OCI-LY1 (cell line): ENCODE data around the gene IARS2.

Source experiments
- H2AFZ ChIP-seq: fragments of 200-600 bp; sonication (generic), shearing (Covaris generic); 2 replicates; pipeline ENCODE4 v1.6.0; 2014; ENCODE audit warnings: antibody characterized with exemption, mild to moderate bottlenecking, low read length
- H3F3A ChIP-seq: fragments of 200-600 bp; sonication (generic), shearing (Covaris generic); 2 replicates; pipeline ENCODE4 v1.6.0; 2014; ENCODE audit warnings: mild to moderate bottlenecking, antibody characterized with exemption, low read length, moderate library complexity; ENCODE audit not compliant: insufficient read depth
- H3K27ac ChIP-seq: fragments of 200-600 bp; sonication (generic); 2 replicates; pipeline ENCODE4 v1.5.1; 2014; ENCODE audit warnings: low read length, mixed run types, mild to moderate bottlenecking, low read depth; ENCODE audit not compliant: poor library complexity, severe bottlenecking
- H3K27me3 ChIP-seq: fragments of 200-600 bp; sonication (generic); 2 replicates; pipeline ENCODE4 v1.6.0; 2014; ENCODE audit warnings: antibody characterized with exemption, mild to moderate bottlenecking, low read length, moderate library complexity; ENCODE audit not compliant: insufficient read depth
- H3K36me3 ChIP-seq: fragments of 200-600 bp; sonication (generic); 2 replicates; pipeline ENCODE4 v1.6.1; 2014; ENCODE audit warnings: mild to moderate bottlenecking, antibody characterized with exemption, low read length, moderate library complexity, mixed read lengths; ENCODE audit not compliant: insufficient read depth
- H3K4me1 ChIP-seq: fragments of 200-600 bp; sonication (generic); 2 replicates; pipeline ENCODE4 v1.5.1; 2014; ENCODE audit warnings: mild to moderate bottlenecking, low read length, moderate library complexity; ENCODE audit not compliant: insufficient read depth, severe bottlenecking
- H3K4me2 ChIP-seq: fragments of 200-600 bp; sonication (generic), shearing (Covaris generic); 2 replicates; pipeline ENCODE4 v1.6.1; 2014; ENCODE audit warnings: low read length
- H3K4me3 ChIP-seq: fragments of 200-600 bp; sonication (generic); 2 replicates; pipeline ENCODE4 v1.5.1; 2014; ENCODE audit warnings: low read length, low read depth, mild to moderate bottlenecking, mixed read lengths; ENCODE audit not compliant: poor library complexity, severe bottlenecking
- H3K79me2 ChIP-seq: fragments of 200-600 bp; shearing (Covaris generic); 2 replicates; pipeline ENCODE4 v1.6.1; 2016; ENCODE audit warnings: mixed run types, low read length, mixed read lengths; ENCODE audit not compliant: insufficient read depth
- H3K9ac ChIP-seq: fragments of 200-600 bp; sonication (generic), shearing (Covaris generic); 2 replicates; pipeline ENCODE4 v1.6.1; 2014; ENCODE audit warnings: mild to moderate bottlenecking, low read length, mixed read lengths
- H3K9me2 ChIP-seq: fragments of 200-600 bp; sonication (generic), shearing (Covaris generic); 2 replicates; pipeline ENCODE4 v1.6.1; 2014; ENCODE audit warnings: low read depth, mild to moderate bottlenecking, low read length, mixed read lengths
- H3K9me3 ChIP-seq: fragments of 200-600 bp; shearing (Covaris generic); 2 replicates; pipeline ENCODE4 v1.6.1; 2014; ENCODE audit warnings: low read length, mixed read lengths
- H4K20me1 ChIP-seq: fragments of 200-600 bp; sonication (generic), shearing (Covaris generic); 2 replicates; pipeline ENCODE4 v1.6.0; 2016; ENCODE audit warnings: mild to moderate bottlenecking, low read length; ENCODE audit not compliant: insufficient read depth
- CTCF ChIP-seq: fragments of 200-600 bp; sonication (generic), shearing (Covaris generic); IDR thresholded peaks from 2 replicates; pipeline ENCODE4 v1.5.1; 2017; ENCODE audit warnings: mild to moderate bottlenecking, antibody characterized with exemption, low read length, moderate library complexity, mixed read lengths
- EZH2 ChIP-seq: fragments of 200-600 bp; sonication (generic), shearing (Covaris generic); IDR thresholded peaks from 2 replicates; pipeline ENCODE4 v1.8.0; 2017; ENCODE audit warnings: borderline replicate concordance, mixed run types, mild to moderate bottlenecking, antibody characterized with exemption, low read length, moderate library complexity, mixed read lengths

The IARS2 gene

DNA sequence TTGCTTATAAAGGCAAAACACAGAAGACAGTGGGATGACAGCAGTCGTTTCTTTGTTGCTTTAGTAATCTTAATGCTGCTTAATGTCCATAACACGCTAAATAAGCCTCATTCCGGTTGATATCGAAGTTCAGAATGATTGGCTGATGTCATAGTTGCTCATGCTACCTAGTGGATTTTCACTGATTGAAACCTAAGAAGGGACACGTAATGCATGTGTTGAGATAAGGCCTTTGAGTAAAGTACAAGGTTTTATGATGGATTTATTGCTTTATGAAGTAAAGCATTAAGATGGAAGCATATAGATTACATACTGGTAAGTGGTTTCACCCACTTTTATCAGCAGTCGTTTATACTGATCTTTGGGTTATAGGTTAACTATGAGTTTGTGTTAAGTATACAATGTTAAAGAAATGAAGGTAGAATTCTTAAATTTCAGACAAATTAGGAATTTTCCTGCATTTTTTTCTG lies 25.1 kb downstream of the IARS2 start:
- no peak overlapping the region for H3K4me3 ChIP-seq
- no peaks in the 10 kb centered on the region for H3K79me2 ChIP-seq
- no peaks in the 10 kb centered on the region for H3F3A ChIP-seq

GRCh38 chr1:220121791-220122530 lies 28.0 kb downstream of the IARS2 start:
- no peak for TF ChIP-seq EZH2
- no peak for TF ChIP-seq CTCF

More for the DNA sequence above, 25.1 kb downstream of the IARS2 start:
- no peak overlapping the region for H3K9ac ChIP-seq
- no peaks in the 10 kb centered on the region for H3K9me2 ChIP-seq
- H3K27me3 ChIP-seq = no peaks in the 10 kb centered on the region
- no peak overlapping the region for H3K27ac ChIP-seq
- H3K4me2 ChIP-seq = no peak overlapping the region
- H4K20me1 ChIP-seq = no peaks in the 10 kb centered on the region
- TF ChIP-seq CTCF (no peak), EZH2 (no peak)
- no peaks in the 10 kb centered on the region for H3K4me1 ChIP-seq
- no peak overlapping the region for H2AFZ ChIP-seq
- no peaks in the 10 kb centered on the region for H3K9me3 ChIP-seq
- peaks cover 43% of the 10 kb centered on the region for H3K36me3 ChIP-seq

DNA sequence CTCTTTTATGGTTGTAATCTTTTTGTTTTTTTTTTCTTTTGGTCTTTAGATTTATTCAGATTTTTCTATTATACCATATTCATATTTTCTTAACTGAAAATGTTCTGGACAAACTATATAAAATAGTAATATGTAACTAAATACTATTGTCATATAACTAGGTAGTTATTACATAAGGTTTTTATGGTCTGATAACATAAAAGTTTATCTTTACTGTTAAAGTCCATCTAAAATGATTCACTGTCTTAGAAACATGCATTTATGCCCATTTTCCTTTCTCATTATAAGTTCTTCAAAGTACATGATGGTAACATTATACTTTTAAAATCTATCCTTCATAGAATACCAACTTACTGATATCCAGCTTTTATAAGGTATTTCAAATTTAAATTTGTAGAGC lies 29.1 kb downstream of the IARS2 start:
- Histone ChIP-seq H4K20me1 (no peaks in the 10 kb centered on the region), H3K9me2 (no peaks in the 10 kb centered on the region), H3K9me3 (no peaks in the 10 kb centered on the region), H3F3A (no peaks in the 10 kb centered on the region), H3K4me1 (no peaks in the 10 kb centered on the region), H3K79me2 (no peaks in the 10 kb centered on the region), H3K27ac (no peak overlapping the region), H3K36me3 (peaks cover 24% of the 10 kb centered on the region), H2AFZ (no peak overlapping the region), H3K4me2 (no peak overlapping the region), H3K4me3 (no peak overlapping the region), H3K27me3 (no peaks in the 10 kb centered on the region), H3K9ac (no peak overlapping the region)
- TF ChIP-seq CTCF = no peak
- no peak for TF ChIP-seq EZH2

More at GRCh38 chr1:220121791-220122530, 28.0 kb downstream of the IARS2 start:
- no peak overlapping the region for H3K27ac ChIP-seq
- H3F3A ChIP-seq = no peaks in the 10 kb centered on the region
- no peaks in the 10 kb centered on the region for H3K4me1 ChIP-seq
- no peak overlapping the region for H3K4me2 ChIP-seq
- no peaks in the 10 kb centered on the region for H3K9me3 ChIP-seq
- no peaks in the 10 kb centered on the region for H3K27me3 ChIP-seq
- no peaks in the 10 kb centered on the region for H3K9me2 ChIP-seq
- no peak overlapping the region for H3K9ac ChIP-seq
- H4K20me1 ChIP-seq = no peaks in the 10 kb centered on the region
- H3K36me3 ChIP-seq = peaks cover 21% of the 10 kb centered on the region
- no peaks in the 10 kb centered on the region for H3K79me2 ChIP-seq
- H3K4me3 ChIP-seq = no peak overlapping the region
- no peak overlapping the region for H2AFZ ChIP-seq
